H9 (cell line): ENCODE data around the gene ARPIN. TPM values are rescaled to one million over a fixed set of nuclear protein-coding genes. Genes with fewer than 3 reads are reported as not detected.

Experiments used
- DNase-seq: peaks from one replicate; pipeline ENCODE4 v3.0.0-alpha.2; 2017
- H2AFZ ChIP-seq: one replicate; pipeline ENCODE4 v1.6.1; 2013; ENCODE audit warnings: mild to moderate bottlenecking, low read length, control low read depth, moderate library complexity
- H2AK5ac ChIP-seq: 2 replicates; pipeline ENCODE4 v1.6.1; 2013; ENCODE audit warnings: low read length, control low read depth, mixed read lengths; ENCODE audit not compliant: insufficient read length
- H2BK120ac ChIP-seq: one replicate; pipeline ENCODE4 v1.6.1; 2013; ENCODE audit warnings: low read depth, mild to moderate bottlenecking, low read length, control low read depth, inconsistent platforms; ENCODE audit not compliant: poor library complexity, severe bottlenecking
- H2BK12ac ChIP-seq: 2 replicates; pipeline ENCODE4 v1.6.1; 2013; ENCODE audit warnings: low read length, control low read depth, mixed read lengths, low read depth; ENCODE audit not compliant: insufficient read length
- H2BK15ac ChIP-seq: 2 replicates; pipeline ENCODE4 v1.6.1; 2013; ENCODE audit warnings: low read depth, low read length, control low read depth
- H2BK20ac ChIP-seq: one replicate; pipeline ENCODE4 v1.6.1; 2013; ENCODE audit warnings: low read depth, mild to moderate bottlenecking, low read length, control low read depth, inconsistent platforms; ENCODE audit not compliant: poor library complexity, severe bottlenecking
- H2BK5ac ChIP-seq: 2 replicates; pipeline ENCODE4 v1.6.1; 2013; ENCODE audit warnings: low read length, control low read depth, mixed read lengths; ENCODE audit not compliant: insufficient read length
- H3K14ac ChIP-seq: 2 replicates; pipeline ENCODE4 v1.6.1; 2013; ENCODE audit warnings: low read length, control low read depth; ENCODE audit not compliant: insufficient read depth
- H3K18ac ChIP-seq: 2 replicates; pipeline ENCODE4 v1.6.1; 2013; ENCODE audit warnings: low read depth, mild to moderate bottlenecking, mixed read lengths, low read length, control low read depth; ENCODE audit not compliant: insufficient read length
- H3K23ac ChIP-seq: 2 replicates; pipeline ENCODE4 v1.6.1; 2013; ENCODE audit warnings: low read length, control low read depth, mixed read lengths, low read depth; ENCODE audit not compliant: insufficient read length
- H3K23me2 ChIP-seq: 2 replicates; pipeline ENCODE4 v1.6.1; 2013; ENCODE audit warnings: low read depth, mild to moderate bottlenecking, mixed read lengths, low read length, control low read depth; ENCODE audit not compliant: insufficient read length, poor library complexity, severe bottlenecking
- H3K27ac ChIP-seq: 2 replicates; pipeline ENCODE4 v1.5.1; 2013; ENCODE audit warnings: low read length, control low read depth, mixed read lengths, low read depth; ENCODE audit not compliant: insufficient read length
- H3K27me3 ChIP-seq: 2 replicates; pipeline ENCODE4 v1.6.1; 2013; ENCODE audit warnings: low read length, control low read depth, inconsistent platforms; ENCODE audit not compliant: insufficient read depth
- H3K4ac ChIP-seq: 2 replicates; pipeline ENCODE4 v1.6.1; 2013; ENCODE audit warnings: low read depth, mild to moderate bottlenecking, control low read depth, inconsistent platforms, low read length, moderate library complexity
- H3K4me1 ChIP-seq: 2 replicates; pipeline ENCODE4 v1.6.1; 2013; ENCODE audit warnings: low read length, control low read depth, inconsistent platforms; ENCODE audit not compliant: insufficient read depth
- H3K4me2 ChIP-seq: 2 replicates; pipeline ENCODE4 v1.6.1; 2013; ENCODE audit warnings: low read length, control low read depth, mixed read lengths; ENCODE audit not compliant: insufficient read length, insufficient read depth
- H3K56ac ChIP-seq: 2 replicates; pipeline ENCODE4 v1.6.1; 2013; ENCODE audit warnings: low read depth, mild to moderate bottlenecking, mixed read lengths, low read length, control low read depth; ENCODE audit not compliant: insufficient read length
- H3K79me1 ChIP-seq: 2 replicates; pipeline ENCODE4 v1.6.1; 2013; ENCODE audit warnings: low read depth, mild to moderate bottlenecking, moderate library complexity, low read length, control low read depth, inconsistent platforms; ENCODE audit not compliant: insufficient read depth, poor library complexity, severe bottlenecking
- H3K79me2 ChIP-seq: 2 replicates; pipeline ENCODE4 v1.6.1; 2013; ENCODE audit warnings: low read length, control low read depth, inconsistent platforms; ENCODE audit not compliant: insufficient read depth
- H3K9ac ChIP-seq: 2 replicates; pipeline ENCODE4 v1.6.1; 2013; ENCODE audit warnings: low read length, control low read depth, mixed read lengths; ENCODE audit not compliant: insufficient read length; ENCODE audit errors: extremely low read depth
- H3K9me3 ChIP-seq: one replicate; pipeline ENCODE4 v1.6.1; 2013; ENCODE audit warnings: low read depth, low read length, inconsistent platforms; ENCODE audit not compliant: control insufficient read depth
- H3T11ph ChIP-seq: one replicate; pipeline ENCODE4 v1.6.1; 2013; ENCODE audit warnings: mild to moderate bottlenecking, low read length, control low read depth, inconsistent platforms
- H4K20me1 ChIP-seq: one replicate; pipeline ENCODE4 v1.6.1; 2013; ENCODE audit not compliant: control insufficient read depth, insufficient read length, insufficient read depth
- H4K5ac ChIP-seq: 2 replicates; pipeline ENCODE4 v1.6.1; 2013; ENCODE audit warnings: low read depth, mild to moderate bottlenecking, mixed read lengths, low read length, control low read depth; ENCODE audit not compliant: insufficient read length
- H4K8ac ChIP-seq: replicated peaks from 2 replicates; pipeline ENCODE4 v1.6.1; 2013; ENCODE audit warnings: low read length, control low read depth, mixed read lengths, low read depth; ENCODE audit not compliant: insufficient read length
- H4K91ac ChIP-seq: 2 replicates; pipeline ENCODE4 v1.6.1; 2013; ENCODE audit warnings: low read depth, mild to moderate bottlenecking, moderate library complexity, mixed read lengths, low read length, control low read depth; ENCODE audit not compliant: insufficient read length
- H3K27ac Mint-ChIP-seq, 3 experiments: 2 replicates in 2 of 3; 3 replicates in 1 of 3; pipeline ENCODE4 v1.8.0; 2020 to 2021; ENCODE audit warnings: mixed read lengths in 3 of 3, mild to moderate bottlenecking in 1 of 3, moderate library complexity in 1 of 3
- H3K27me3 Mint-ChIP-seq: 2 replicates; pipeline ENCODE4 v1.8.0; 2021; ENCODE audit warnings: low read depth, mild to moderate bottlenecking, moderate library complexity, mixed read lengths
- H3K36me3 Mint-ChIP-seq, 3 experiments: 2 replicates in 2 of 3; 3 replicates in 1 of 3; pipeline ENCODE4 v1.8.0; 2020 to 2021; ENCODE audit warnings: low read depth in 3 of 3, mixed read lengths in 3 of 3; ENCODE audit not compliant: insufficient read depth in 1 of 3
- H3K4me1 Mint-ChIP-seq, 2 experiments: 2 replicates each; pipeline ENCODE4 v1.8.0; 2020; ENCODE audit warnings: mixed read lengths in 2 of 2
- H3K4me3 Mint-ChIP-seq, 2 experiments: 2 replicates in 1 of 2; 3 replicates in 1 of 2; pipeline ENCODE4 v1.8.0; 2020 to 2021; ENCODE audit warnings: mild to moderate bottlenecking in 2 of 2, mixed read lengths in 2 of 2, moderate library complexity in 1 of 2
- H3K9me3 Mint-ChIP-seq, 2 experiments: 2 replicates in 1 of 2; 3 replicates in 1 of 2; pipeline ENCODE4 v1.8.0; 2020; ENCODE audit warnings: mild to moderate bottlenecking in 2 of 2, mixed read lengths in 2 of 2, moderate library complexity in 1 of 2
- CTCF ChIP-seq: fragments of 200-600 bp; sonication (generic); conservative IDR thresholded peaks from 3 replicates; pipeline ENCODE4 v1.8.0; 2021; ENCODE audit warnings: antibody characterized with exemption, mild to moderate bottlenecking
- WGBS: extraction: QIAGEN DNeasy Blood & Tissue Kit; methylation state at CpG from one replicate; pipeline ENCODE4 v1.1.7; 2013; ENCODE audit warnings: missing lambda C conversion rate, low lambda C conversion rate, mixed read lengths; ENCODE audit not compliant: insufficient read length; ENCODE audit errors: extremely low coverage; 5-methylcytosine and 5-hydroxymethylcytosine counted together
- total RNA-seq: library from RNA; stranded (reverse); gene quantifications from 2 replicates; pipeline ENCODE4 v1.2.1, GENCODE V29; 2021

ARPIN gene
- total RNA-seq, 1 experiment from 2014 or later, result 6.4 TPM

- Histone ChIP-seq H3K4ac (no peak overlapping the region), H3K14ac (no peak overlapping the region), H2BK120ac (no peak overlapping the region), H2AFZ (no peak overlapping the region), H4K91ac (no peak overlapping the region), H3K79me1 (no peaks in the 10 kb centered on the region), H3K4me2 (no peak overlapping the region), H3K79me2 (no peaks in the 10 kb centered on the region), H2BK5ac (no peak overlapping the region), H3K23me2 (no peaks in the 10 kb centered on the region), H3K18ac (no peak overlapping the region), H3K27ac (no peak overlapping the region), H3T11ph (no peak overlapping the region), H4K5ac (no peak overlapping the region), H2BK20ac (no peak overlapping the region), H3K23ac (no peak overlapping the region), H3K9ac (no peak overlapping the region), H2BK12ac (no peak overlapping the region), H2AK5ac (no peak overlapping the region), H3K56ac (no peak overlapping the region), H2BK15ac (no peak overlapping the region), H3K27me3 (no peaks in the 10 kb centered on the region), H3K9me3 (no peaks in the 10 kb centered on the region), H3K4me1 (no peaks in the 10 kb centered on the region), H4K8ac (no peak overlapping the region), H4K20me1 (no peaks in the 10 kb centered on the region)
- no peaks in the 10 kb centered on the region; the same call in 1 of the 2 replicates for H3K27me3 Mint-ChIP-seq
- no peak overlapping the region for H3K4me3 Mint-ChIP-seq
- WGBS, result no CpG with 5 or more reads among the region's 3 CpGs
- H3K4me1 Mint-ChIP-seq, result no peaks in the 10 kb centered on the region
- peaks cover 13 to 30% (median 23%) of the 10 kb centered on the region in 3 experiments for H3K36me3 Mint-ChIP-seq
- no peak for DNase-seq
- TF ChIP-seq CTCF, result no peak
- no peak overlapping the region for H3K27ac Mint-ChIP-seq
- H3K9me3 Mint-ChIP-seq, result peaks cover 7 to 8% of the 10 kb centered on the region in 2 experiments
Observed at GRCh38 chr15:89864958-89865739, 47.6 kb downstream of the ARPIN start.
